Activated naive CD8-positive, alpha-beta T cell treated with anti-CD3 and anti-CD28 coated beads, Interleukin-2, amount 50 U/mL, for 24 hours (primary cell): ENCODE results near the gene CADM3.
A peak's percentile ranks its signal among the peaks of the same experiment; 100 is the strongest.

Source experiments
- ATAC-seq: fragments of 150-1000 bp; cut with Tn5 transposase; one replicate; pipeline ENCODE4 v1.10.0; 2021
- DNase-seq: peaks from one replicate; pipeline ENCODE4 v3.0.0; 2021
- H3K27ac Mint-ChIP-seq: one replicate; pipeline ENCODE4 v1.8.0; 2021; ENCODE audit warnings: mild to moderate bottlenecking, mixed read lengths
- H3K27me3 Mint-ChIP-seq: one replicate; pipeline ENCODE4 v1.8.0; 2021; ENCODE audit warnings: mixed read lengths
- H3K36me3 Mint-ChIP-seq: one replicate; pipeline ENCODE4 v1.8.0; 2021; ENCODE audit warnings: low read depth, mixed read lengths
- H3K4me1 Mint-ChIP-seq: one replicate; pipeline ENCODE4 v1.8.0; 2021; ENCODE audit warnings: mixed read lengths
- H3K4me3 Mint-ChIP-seq: one replicate; pipeline ENCODE4 v1.8.0; 2021; ENCODE audit warnings: mild to moderate bottlenecking, moderate library complexity, mixed read lengths
- H3K9me3 Mint-ChIP-seq: one replicate; pipeline ENCODE4 v1.8.0; 2021; ENCODE audit warnings: mixed read lengths

Gene CADM3

DNA sequence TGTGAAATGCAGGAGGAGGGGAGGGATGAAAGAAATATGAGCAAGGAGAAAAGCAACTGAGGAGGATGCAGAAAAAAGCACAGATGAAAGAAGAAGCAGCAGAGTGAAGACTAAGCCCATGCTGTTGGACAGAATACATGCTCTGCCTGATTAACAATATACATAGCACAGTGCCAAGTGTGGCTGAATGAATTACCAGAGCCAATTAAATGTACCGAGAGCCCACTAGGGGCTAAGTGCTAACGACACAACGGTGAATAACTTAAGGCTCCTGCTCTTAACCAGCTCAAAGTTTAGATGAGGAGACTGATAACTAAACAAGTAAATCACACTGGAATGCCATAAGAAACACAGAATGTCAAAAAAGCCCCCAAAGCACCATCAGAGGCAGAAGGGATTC is 15.6 kb downstream of the CADM3 start:
- H3K27me3 Mint-ChIP-seq: peaks cover 70% of the 10 kb centered on the region
- no peaks in the 10 kb centered on the region for H3K36me3 Mint-ChIP-seq
- H3K9me3 Mint-ChIP-seq: no peaks in the 10 kb centered on the region
- ATAC-seq (no peak), DNase-seq (no peak)
- H3K4me3 Mint-ChIP-seq: no peak overlapping the region
- H3K27ac Mint-ChIP-seq: no peak overlapping the region
- no peaks in the 10 kb centered on the region for H3K4me1 Mint-ChIP-seq

DNA sequence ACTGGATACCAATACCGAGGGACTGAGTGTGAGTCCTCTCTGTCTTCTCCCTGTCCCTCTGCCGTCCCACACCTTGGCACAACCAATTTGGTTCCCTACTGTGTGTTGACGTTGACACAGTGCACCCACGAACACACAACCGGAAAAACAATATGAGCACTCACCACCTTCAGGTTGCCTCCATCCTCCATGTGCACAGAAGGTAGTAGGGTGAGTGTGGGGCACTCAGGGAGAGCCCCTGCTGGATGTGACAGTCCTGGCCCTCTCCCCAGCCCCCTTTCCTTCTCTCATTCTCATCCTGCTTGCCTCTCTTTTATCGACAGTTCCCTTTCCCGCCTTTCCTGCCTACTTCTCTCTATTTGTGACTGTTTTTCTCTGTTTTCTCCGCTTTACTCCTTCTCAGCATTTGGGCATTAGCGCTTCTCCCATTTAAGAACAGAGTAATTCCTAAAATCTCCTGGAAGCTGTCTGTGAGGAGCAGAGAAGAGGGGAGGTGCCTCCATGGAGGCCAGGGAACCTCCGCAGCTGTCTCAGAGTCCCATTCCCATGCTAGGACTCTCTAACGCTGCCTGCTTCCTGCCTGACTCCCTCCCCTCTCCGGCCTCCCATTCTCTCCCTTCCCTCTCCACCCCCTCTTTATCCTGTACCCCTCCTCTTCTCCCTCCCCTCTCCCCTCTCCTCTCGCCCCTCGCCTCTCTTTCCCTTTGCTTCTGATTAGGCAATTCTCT is 16.4 kb downstream of the CADM3 start:
- no peak for ATAC-seq
- H3K4me3 Mint-ChIP-seq: no peak overlapping the region

DNA sequence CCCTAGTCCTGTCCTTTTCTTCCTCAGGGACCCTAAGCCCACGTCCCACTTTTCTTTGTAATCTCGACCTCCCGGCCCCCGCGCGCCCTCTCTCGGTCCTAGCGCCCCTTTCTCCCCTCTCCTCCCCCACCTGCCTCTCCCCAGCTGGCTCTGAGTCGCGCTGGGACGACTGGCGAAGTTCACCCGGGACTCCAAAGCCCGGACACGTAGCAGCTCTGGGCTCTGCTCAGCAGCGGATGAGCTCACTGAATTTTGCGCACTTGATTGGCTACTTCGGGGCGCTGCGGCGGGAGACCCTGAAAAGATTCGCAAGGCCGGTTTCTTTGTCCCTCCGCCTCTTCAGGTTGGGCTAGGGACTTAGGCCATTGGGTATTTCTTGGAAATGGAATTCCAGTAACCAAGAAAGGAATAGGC is 17.0 kb downstream of the CADM3 start:
- Mint-ChIP-seq H3K4me1 (no peaks in the 10 kb centered on the region), H3K9me3 (no peaks in the 10 kb centered on the region), H3K36me3 (no peaks in the 10 kb centered on the region), H3K27ac (no peak overlapping the region), H3K27me3 (peaks cover 68% of the 10 kb centered on the region), H3K4me3 (peak overlapping the region; percentile 25)
- DNase-seq: peak; percentile 16
- peak; percentile 61 for ATAC-seq

More for the DNA sequence above, 16.4 kb downstream of the CADM3 start:
- Mint-ChIP-seq H3K36me3 (no peaks in the 10 kb centered on the region), H3K4me1 (no peaks in the 10 kb centered on the region), H3K27ac (no peak overlapping the region), H3K9me3 (no peaks in the 10 kb centered on the region), H3K27me3 (peaks cover 70% of the 10 kb centered on the region)
- DNase-seq: no peak

DNA sequence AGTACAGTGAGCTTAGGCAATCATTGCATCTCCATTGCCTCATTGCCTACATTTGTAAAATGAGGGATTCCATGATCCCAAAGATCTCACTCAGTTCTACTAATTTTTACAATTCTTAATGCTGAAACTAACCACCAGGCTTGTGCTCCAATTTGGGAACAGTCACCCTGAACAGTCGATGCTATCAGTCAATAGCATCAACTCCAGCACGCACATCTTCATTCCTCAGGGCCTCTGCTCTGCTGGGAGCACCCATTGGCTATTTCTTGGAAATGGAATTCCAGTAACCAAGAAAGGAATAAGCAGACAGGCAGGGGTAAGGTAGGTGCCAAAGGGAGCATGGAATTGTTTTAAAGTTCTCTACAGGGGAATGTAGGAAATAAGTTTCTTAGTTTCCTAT is 19.0 kb downstream of the CADM3 start:
- no peak for ATAC-seq
- Mint-ChIP-seq H3K9me3 (no peaks in the 10 kb centered on the region), H3K27ac (no peak overlapping the region), H3K36me3 (no peaks in the 10 kb centered on the region), H3K27me3 (peaks cover 57% of the 10 kb centered on the region), H3K4me1 (no peaks in the 10 kb centered on the region), H3K4me3 (no peak overlapping the region)
- no peak for DNase-seq

DNA sequence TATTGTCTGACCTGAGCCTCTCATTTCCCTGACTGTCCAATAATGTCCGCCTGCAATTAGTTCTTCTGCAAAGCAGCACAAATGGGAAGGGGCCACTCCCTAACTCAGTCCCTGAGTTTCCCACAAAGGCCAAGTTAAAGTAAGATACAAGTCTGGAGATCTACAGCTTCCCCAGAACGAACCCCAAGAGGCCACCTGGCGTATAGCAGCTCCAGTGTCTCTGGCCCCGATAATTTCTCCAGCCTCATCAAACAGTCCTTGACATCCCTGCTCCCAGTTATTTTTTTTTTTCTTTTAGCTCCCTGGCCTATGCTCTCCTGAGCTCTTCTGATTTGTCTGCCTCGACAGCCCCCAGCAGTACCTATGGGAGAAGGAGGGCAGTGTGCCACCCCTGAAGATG is 25.1 kb downstream of the CADM3 start:
- H3K4me1 Mint-ChIP-seq: peaks cover 9% of the 10 kb centered on the region
- no peaks in the 10 kb centered on the region for H3K9me3 Mint-ChIP-seq
- H3K27me3 Mint-ChIP-seq: peaks cover 23% of the 10 kb centered on the region
- no peak for ATAC-seq
- H3K27ac Mint-ChIP-seq: no peak overlapping the region
- no peaks in the 10 kb centered on the region for H3K36me3 Mint-ChIP-seq
- H3K4me3 Mint-ChIP-seq: no peak overlapping the region
- no peak for DNase-seq

DNA sequence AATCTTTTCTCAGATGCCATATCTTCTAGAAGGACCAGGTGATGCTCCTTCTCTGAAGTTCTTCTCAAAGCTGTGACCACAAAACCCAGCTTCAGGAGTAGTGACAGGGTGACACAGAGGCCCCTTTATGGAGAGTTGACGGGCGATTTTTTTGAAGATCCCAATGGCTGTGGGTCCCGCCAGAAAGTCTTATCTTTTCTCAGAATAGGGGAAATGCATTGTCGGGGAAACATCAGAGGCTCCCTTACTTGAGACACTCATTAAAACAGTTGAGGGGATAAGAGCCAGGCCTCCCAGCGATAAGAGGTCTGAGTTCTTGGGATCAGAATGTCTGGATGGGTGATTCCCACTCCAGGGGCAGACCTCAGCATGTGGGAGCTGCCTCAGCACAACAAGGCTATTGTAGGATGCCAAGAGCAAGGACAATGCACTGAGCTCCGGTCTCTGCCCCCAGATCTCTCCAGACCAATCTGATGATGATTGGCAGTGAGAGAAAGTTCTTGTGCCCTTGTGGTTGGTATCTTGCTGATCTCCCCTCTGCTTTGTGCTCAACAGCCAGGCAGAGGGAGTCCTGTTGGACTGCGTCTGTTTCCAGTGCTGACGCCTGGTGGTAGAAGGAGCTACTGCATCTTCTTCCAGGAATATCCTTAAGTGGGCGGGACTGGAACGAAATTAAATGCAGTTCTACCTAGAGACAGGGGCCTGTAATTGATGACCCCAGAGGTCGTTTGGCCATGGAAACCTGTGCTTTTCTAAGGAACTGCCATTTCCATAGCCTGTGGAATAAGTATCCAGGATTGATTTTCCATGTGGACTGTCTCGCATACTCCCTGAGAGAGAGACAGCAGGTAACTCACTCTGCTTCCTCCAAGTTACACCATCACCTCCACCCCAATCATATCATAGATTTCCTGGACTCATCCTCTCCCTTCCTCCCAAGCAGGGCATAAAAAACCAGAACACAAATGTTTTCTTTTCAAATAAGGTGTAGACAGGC is 26.4 kb downstream of the CADM3 start:
- Mint-ChIP-seq H3K36me3 (no peaks in the 10 kb centered on the region), H3K27ac (no peak overlapping the region), H3K4me1 (peaks cover 12% of the 10 kb centered on the region), H3K27me3 (peaks cover 26% of the 10 kb centered on the region), H3K9me3 (no peaks in the 10 kb centered on the region), H3K4me3 (no peak overlapping the region)
- peak; percentile 70 for DNase-seq
- peak; percentile 61 for ATAC-seq

DNA sequence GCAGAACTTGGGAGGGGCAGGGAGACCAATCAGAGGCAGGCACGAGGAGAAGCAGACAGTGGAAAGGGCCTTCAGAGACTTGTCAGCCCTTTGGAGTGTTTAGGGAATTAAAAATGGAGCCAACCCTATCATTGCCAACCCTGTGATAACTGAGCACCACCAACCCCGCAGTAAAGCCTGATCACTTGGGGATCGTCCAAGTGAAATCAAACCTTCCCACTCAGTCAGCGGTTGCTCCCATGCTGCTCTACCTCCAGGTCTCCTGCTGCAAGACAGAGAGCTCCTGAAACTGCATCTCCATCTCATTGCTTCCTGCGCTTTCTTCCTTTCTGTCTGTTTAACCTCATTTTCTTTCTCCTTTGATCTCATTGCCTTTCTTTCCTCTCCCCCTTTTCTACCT is 28.5 kb downstream of the CADM3 start:
- H3K9me3 Mint-ChIP-seq: no peaks in the 10 kb centered on the region
- H3K4me3 Mint-ChIP-seq: no peak overlapping the region
- DNase-seq (no peak), ATAC-seq (no peak)
- peaks cover 34% of the 10 kb centered on the region for H3K27me3 Mint-ChIP-seq
- peaks cover 19% of the 10 kb centered on the region for H3K4me1 Mint-ChIP-seq
- H3K36me3 Mint-ChIP-seq: no peaks in the 10 kb centered on the region
- no peak overlapping the region for H3K27ac Mint-ChIP-seq

DNA sequence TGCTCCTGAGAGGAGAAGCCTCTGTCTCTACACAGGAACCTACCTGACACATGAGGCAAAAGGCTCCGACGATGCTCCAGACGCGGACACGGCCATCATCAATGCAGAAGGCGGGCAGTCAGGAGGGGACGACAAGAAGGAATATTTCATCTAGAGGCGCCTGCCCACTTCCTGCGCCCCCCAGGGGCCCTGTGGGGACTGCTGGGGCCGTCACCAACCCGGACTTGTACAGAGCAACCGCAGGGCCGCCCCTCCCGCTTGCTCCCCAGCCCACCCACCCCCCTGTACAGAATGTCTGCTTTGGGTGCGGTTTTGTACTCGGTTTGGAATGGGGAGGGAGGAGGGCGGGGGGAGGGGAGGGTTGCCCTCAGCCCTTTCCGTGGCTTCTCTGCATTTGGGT is 29.4 kb downstream of the CADM3 start:
- DNase-seq: no peak

DNA sequence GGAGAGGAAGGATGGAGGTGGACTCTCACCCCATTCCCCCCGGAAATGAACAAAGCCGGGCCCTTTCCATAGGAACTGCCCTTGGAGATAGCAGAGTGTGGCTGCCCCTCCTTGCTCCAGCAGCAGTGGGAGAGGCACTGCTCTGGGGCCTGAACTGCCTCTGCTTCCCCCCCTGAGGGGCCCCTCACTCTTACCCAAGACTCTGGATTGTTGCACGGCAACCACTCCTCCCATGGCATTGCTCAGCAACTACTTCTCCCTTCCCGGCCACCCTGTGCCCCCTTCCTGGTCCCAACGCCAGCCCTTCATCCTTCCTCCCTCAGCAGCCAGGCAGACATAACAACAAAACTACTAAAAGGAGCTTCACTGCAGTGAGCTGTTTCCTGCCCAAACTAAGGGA is 30.2 kb downstream of the CADM3 start:
- Mint-ChIP-seq H3K4me1 (peaks cover 23% of the 10 kb centered on the region), H3K4me3 (no peak overlapping the region), H3K27ac (no peak overlapping the region), H3K36me3 (no peaks in the 10 kb centered on the region), H3K9me3 (no peaks in the 10 kb centered on the region), H3K27me3 (peaks cover 46% of the 10 kb centered on the region)
- no peak for DNase-seq
- no peak for ATAC-seq

More for the DNA sequence above, 29.4 kb downstream of the CADM3 start:
- no peak overlapping the region for H3K4me3 Mint-ChIP-seq
- ATAC-seq: no peak
- peaks cover 19% of the 10 kb centered on the region for H3K4me1 Mint-ChIP-seq
- H3K9me3 Mint-ChIP-seq: no peaks in the 10 kb centered on the region
- no peaks in the 10 kb centered on the region for H3K36me3 Mint-ChIP-seq
- no peak overlapping the region for H3K27ac Mint-ChIP-seq
- H3K27me3 Mint-ChIP-seq: peaks cover 42% of the 10 kb centered on the region

DNA sequence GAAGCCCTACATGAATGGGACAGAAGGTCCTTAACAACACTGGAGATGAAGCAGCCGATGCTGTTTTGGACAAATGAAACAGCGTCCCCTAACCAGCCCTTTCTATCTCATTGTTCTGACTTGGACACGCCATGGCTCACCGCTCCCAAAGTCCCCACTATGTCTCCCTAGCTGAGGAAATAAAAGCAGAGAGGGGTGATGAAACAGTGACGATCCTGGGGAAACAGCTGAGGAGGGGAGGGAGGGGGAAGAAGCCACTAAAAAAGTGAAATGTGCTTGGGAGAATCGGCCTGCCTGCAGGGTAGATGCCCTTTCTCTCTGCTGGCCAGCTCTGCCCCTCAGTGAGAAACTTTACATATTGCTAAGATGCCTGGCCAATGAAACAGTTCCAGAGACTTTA is 32.2 kb downstream of the CADM3 start:
- Mint-ChIP-seq H3K4me3 (no peak overlapping the region), H3K27ac (no peak overlapping the region), H3K9me3 (no peaks in the 10 kb centered on the region), H3K4me1 (peaks cover 41% of the 10 kb centered on the region), H3K36me3 (no peaks in the 10 kb centered on the region), H3K27me3 (peaks cover 47% of the 10 kb centered on the region)
- no peak for ATAC-seq
- DNase-seq: no peak

DNA sequence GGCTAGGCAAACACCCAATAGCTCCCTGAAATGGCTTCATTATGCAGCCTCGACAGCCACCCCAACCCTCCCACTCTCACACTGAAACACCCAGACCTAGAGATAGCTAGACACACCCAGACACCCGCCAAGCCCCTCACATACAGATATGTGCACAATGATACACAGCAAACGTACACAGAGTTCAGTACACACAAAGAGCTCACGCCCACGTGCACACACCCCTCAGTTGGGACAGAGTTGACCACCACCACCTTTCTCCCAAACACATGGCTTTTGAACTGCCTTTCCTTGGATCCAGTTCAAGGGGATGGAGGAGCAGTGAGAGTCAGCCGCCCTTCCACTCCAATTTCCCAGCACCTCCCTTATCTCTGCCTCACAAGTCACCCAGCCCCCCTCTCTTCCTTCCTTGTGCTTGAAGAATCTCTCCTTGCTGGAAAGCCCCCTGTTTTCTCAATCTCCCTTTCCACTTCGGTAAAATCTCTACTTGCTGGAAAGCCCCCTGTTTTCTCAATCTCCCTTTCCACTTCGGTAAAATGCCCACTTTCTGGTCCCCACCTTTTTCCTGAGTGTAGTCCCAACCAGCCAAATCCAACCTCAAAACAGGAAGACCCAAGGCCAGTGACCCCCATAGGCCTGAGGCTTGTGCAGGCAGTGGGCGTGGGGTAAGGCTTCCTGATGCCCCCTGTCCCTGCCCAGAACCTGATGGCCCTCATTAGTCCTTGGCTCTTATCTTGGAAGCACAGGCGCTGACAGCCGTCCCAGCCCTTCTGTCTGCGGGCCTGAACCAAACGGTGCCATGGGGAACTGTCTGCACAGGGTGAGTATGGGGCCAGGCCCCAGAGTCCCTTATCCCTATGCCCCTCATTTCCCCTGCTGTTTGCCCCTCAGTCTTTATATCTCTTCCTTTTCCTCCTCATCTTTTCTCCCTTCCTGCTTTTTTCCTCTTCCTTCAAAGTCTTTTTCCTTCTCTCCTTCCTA is 33.0 kb downstream of the CADM3 start, which contains the start of gene ACKR1:
Gene ACKR1, plus strand, starts transcription at position 715 of the 981 bp plus-strand sequence. Its CDS starts 85 bp downstream, at position 800.
- Mint-ChIP-seq H3K36me3 (no peaks in the 10 kb centered on the region), H3K4me3 (no peak within 1 kb of the TSS), H3K9me3 (no peaks in the 10 kb centered on the region), H3K27ac (no peak within 1 kb of the TSS), H3K4me1 (peaks cover 41% of the 10 kb centered on the region), H3K27me3 (peaks cover 54% of the 10 kb centered on the region)
- no peak for ATAC-seq
- no peak for DNase-seq

DNA sequence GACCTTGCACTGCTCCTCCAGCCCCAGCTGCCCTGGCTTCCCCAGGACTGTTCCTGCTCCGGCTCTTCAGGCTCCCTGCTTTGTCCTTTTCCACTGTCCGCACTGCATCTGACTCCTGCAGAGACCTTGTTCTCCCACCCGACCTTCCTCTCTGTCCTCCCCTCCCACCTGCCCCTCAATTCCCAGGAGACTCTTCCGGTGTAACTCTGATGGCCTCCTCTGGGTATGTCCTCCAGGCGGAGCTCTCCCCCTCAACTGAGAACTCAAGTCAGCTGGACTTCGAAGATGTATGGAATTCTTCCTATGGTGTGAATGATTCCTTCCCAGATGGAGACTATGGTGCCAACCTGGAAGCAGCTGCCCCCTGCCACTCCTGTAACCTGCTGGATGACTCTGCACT is 33.8 kb downstream of the CADM3 start:
- Mint-ChIP-seq H3K27ac (no peak overlapping the region), H3K4me1 (peaks cover 41% of the 10 kb centered on the region), H3K4me3 (no peak overlapping the region), H3K36me3 (no peaks in the 10 kb centered on the region), H3K27me3 (peaks cover 54% of the 10 kb centered on the region), H3K9me3 (no peaks in the 10 kb centered on the region)
- ATAC-seq: no peak
- DNase-seq: no peak

DNA sequence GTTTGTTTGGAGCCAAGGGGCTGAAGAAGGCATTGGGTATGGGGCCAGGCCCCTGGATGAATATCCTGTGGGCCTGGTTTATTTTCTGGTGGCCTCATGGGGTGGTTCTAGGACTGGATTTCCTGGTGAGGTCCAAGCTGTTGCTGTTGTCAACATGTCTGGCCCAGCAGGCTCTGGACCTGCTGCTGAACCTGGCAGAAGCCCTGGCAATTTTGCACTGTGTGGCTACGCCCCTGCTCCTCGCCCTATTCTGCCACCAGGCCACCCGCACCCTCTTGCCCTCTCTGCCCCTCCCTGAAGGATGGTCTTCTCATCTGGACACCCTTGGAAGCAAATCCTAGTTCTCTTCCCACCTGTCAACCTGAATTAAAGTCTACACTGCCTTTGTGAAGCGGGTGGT is 34.7 kb downstream of the CADM3 start:
- H3K9me3 Mint-ChIP-seq: no peaks in the 10 kb centered on the region
- no peak for DNase-seq
- H3K4me1 Mint-ChIP-seq: peaks cover 35% of the 10 kb centered on the region
- peak overlapping the region; percentile 17 for H3K27ac Mint-ChIP-seq
- ATAC-seq: no peak
- H3K27me3 Mint-ChIP-seq: peaks cover 58% of the 10 kb centered on the region
- H3K36me3 Mint-ChIP-seq: no peaks in the 10 kb centered on the region
- H3K4me3 Mint-ChIP-seq: no peak overlapping the region

DNA sequence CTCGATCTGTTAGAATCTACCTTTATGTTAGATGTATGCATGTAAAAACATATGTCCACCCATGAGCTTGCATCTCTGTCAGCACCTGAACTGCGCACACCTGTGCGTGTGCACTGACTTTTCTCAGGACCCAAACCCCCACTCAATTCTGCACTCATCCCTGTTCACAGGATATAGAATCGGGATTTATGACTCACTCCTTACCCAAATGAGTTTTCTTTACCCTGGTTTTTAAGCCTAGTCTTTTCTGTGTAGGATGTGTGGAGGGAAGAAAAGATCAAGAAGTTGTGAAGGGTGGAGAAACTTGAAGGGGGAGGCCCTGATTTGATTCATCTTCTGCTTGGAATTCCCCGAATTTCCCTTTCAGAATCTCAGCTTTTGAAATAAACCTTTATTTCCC is 35.7 kb downstream of the CADM3 start:
- peaks cover 28% of the 10 kb centered on the region for H3K4me1 Mint-ChIP-seq
- H3K27ac Mint-ChIP-seq: peak overlapping the region; percentile 25
- ATAC-seq: peak; percentile 38
- no peak overlapping the region for H3K4me3 Mint-ChIP-seq
- no peak for DNase-seq
- no peaks in the 10 kb centered on the region for H3K9me3 Mint-ChIP-seq
- no peaks in the 10 kb centered on the region for H3K36me3 Mint-ChIP-seq
- H3K27me3 Mint-ChIP-seq: peaks cover 60% of the 10 kb centered on the region
